Osteocyte (in vitro differentiated cells): ENCODE measurements around the gene ZNF888. TPM values are rescaled to one million over a fixed set of nuclear protein-coding genes. Genes with fewer than 3 reads are reported as not detected.
A peak's percentile ranks its signal among the peaks of the same experiment; 100 is the strongest.

Experiments
- DNase-seq: peaks from one replicate; pipeline ENCODE4 v3.0.0; 2021; ENCODE audit warnings: mixed read lengths; ENCODE audit not compliant: unreplicated experiment; ENCODE audit errors: extremely low spot score
- H3K27ac Mint-ChIP-seq: one replicate; pipeline ENCODE4 v1.8.0; 2021; ENCODE audit warnings: mild to moderate bottlenecking, mixed read lengths; ENCODE audit not compliant: unreplicated experiment
- H3K27me3 Mint-ChIP-seq: one replicate; pipeline ENCODE4 v1.8.0; 2021; ENCODE audit warnings: mixed read lengths; ENCODE audit not compliant: unreplicated experiment
- H3K36me3 Mint-ChIP-seq: one replicate; pipeline ENCODE4 v1.8.0; 2021; ENCODE audit warnings: mixed read lengths; ENCODE audit not compliant: unreplicated experiment
- H3K4me1 Mint-ChIP-seq: one replicate; pipeline ENCODE4 v1.8.0; 2021; ENCODE audit warnings: mixed read lengths; ENCODE audit not compliant: unreplicated experiment
- H3K4me3 Mint-ChIP-seq: one replicate; pipeline ENCODE4 v1.8.0; 2021; ENCODE audit warnings: mild to moderate bottlenecking, moderate library complexity, mixed read lengths; ENCODE audit not compliant: unreplicated experiment
- H3K9me3 Mint-ChIP-seq: one replicate; pipeline ENCODE4 v1.8.0; 2021; ENCODE audit warnings: mixed read lengths; ENCODE audit not compliant: unreplicated experiment
- CTCF ChIP-seq: fragments of 200-600 bp; sonication (generic); IDR thresholded peaks from 2 replicates; pipeline ENCODE4 v1.5.0; 2021; ENCODE audit warnings: antibody characterized with exemption, mild to moderate bottlenecking, moderate library complexity
- total RNA-seq: library from RNA; stranded (reverse); gene quantifications from 2 replicates; pipeline ENCODE4 v1.2.1, GENCODE V29; 2021

Gene ZNF888
- total RNA-seq, 1 donor from 2014 or later, result 4.0 TPM

- Mint-ChIP-seq H3K36me3 (peaks cover 35% of the 10 kb centered on the region), H3K4me1 (peaks cover 22% of the 10 kb centered on the region), H3K9me3 (peaks cover 20% of the 10 kb centered on the region)
Measured at GRCh38 chr19:52961981-52962380, 38.8 kb upstream of the ZNF888 start.

GRCh38 chr19:52959613-52960295, 36.5 kb upstream of the ZNF888 start:
- Mint-ChIP-seq H3K36me3 (peaks cover 53% of the 10 kb centered on the region), H3K27ac (no peak overlapping the region), H3K9me3 (peaks cover 39% of the 10 kb centered on the region), H3K4me1 (peaks cover 22% of the 10 kb centered on the region), H3K27me3 (no peaks in the 10 kb centered on the region), H3K4me3 (no peak overlapping the region)
- DNase-seq, result no peak
- TF ChIP-seq CTCF, result no peak

More at GRCh38 chr19:52961981-52962380, 38.8 kb upstream of the ZNF888 start:
- no peak for DNase-seq
- Mint-ChIP-seq H3K27me3 (no peaks in the 10 kb centered on the region), H3K27ac (peak overlapping the region; percentile 95), H3K4me3 (peak overlapping the region; percentile 94)
- no peak for TF ChIP-seq CTCF

DNA sequence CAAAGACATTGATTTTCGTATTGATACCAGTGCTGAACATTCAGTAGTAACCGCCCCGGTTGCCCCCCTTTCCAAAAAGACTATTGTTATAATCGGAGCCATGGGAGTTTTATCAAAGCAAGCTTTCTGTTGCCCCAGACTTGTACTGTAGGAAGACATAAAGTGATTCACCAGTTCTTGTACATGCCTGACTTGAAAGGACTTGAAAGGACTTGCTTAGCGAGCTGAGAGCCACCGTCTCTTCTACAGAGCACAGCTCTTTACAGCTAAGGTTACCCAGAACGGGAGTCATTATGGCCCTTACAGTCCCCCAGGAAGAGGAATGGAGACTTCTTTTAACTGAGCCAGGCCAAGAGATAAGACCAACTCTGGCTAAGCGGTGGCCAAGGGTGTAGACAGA, 34.4 kb upstream of the ZNF888 start:
- Mint-ChIP-seq H3K27ac (no peak overlapping the region), H3K9me3 (peaks cover 49% of the 10 kb centered on the region), H3K4me1 (peaks cover 11% of the 10 kb centered on the region), H3K36me3 (peaks cover 68% of the 10 kb centered on the region), H3K4me3 (no peak overlapping the region), H3K27me3 (no peaks in the 10 kb centered on the region)
- DNase-seq, result no peak
- TF ChIP-seq CTCF, result no peak

- TF ChIP-seq CTCF, result no peak
- Mint-ChIP-seq H3K27ac (no peak overlapping the region), H3K9me3 (peaks cover 55% of the 10 kb centered on the region), H3K27me3 (no peaks in the 10 kb centered on the region), H3K36me3 (peaks cover 75% of the 10 kb centered on the region), H3K4me3 (no peak overlapping the region), H3K4me1 (peaks cover 8% of the 10 kb centered on the region)
- no peak for DNase-seq
Measured at GRCh38 chr19:52956917-52957316, 33.7 kb upstream of the ZNF888 start.

DNA sequence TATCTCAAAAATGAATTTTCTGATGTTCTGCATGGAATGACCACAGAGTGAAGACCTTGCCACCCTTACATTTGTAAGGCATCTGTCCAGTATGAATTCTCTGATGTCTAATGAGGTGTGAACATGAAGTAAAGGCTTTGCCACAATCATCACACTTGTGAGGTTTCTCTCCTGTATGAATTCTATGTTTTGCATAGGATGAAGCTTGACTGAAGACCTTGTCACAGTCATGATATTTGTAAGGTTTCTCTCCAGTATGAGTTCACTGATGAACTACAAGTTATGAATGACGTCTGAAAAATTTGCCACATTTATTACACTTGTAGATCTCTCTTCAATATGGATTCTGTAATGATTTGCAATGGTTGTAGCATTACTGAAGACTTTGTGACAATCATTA, 26.2 kb upstream of the ZNF888 start:
- H3K27ac Mint-ChIP-seq, result no peak overlapping the region
- no peaks in the 10 kb centered on the region for H3K4me1 Mint-ChIP-seq
- DNase-seq, result no peak
- TF ChIP-seq CTCF, result no peak
- H3K9me3 Mint-ChIP-seq, result peaks cover 39% of the 10 kb centered on the region
- H3K36me3 Mint-ChIP-seq, result peaks cover 50% of the 10 kb centered on the region
- no peaks in the 10 kb centered on the region for H3K27me3 Mint-ChIP-seq
- no peak overlapping the region for H3K4me3 Mint-ChIP-seq
